K562 (cell line): ENCODE data around the gene EFHD2. TPM values are rescaled to one million over a fixed set of nuclear protein-coding genes. Genes with fewer than 3 reads are reported as not detected.
A peak's percentile ranks its signal among the peaks of the same experiment; 100 is the strongest.

ENCODE experiments used
- BHLHE40 ChIP-seq: IDR thresholded peaks from 2 replicates; pipeline ENCODE4 v1.6.1; 2011; ENCODE audit warnings: low read length, improper control_type of control experiment
- GTF2A2 ChIP-seq: IDR thresholded peaks from 2 replicates; pipeline ENCODE4 v1.6.1; 2016; ENCODE audit warnings: mild to moderate bottlenecking, missing genetic modification characterization, missing compliant biosample characterization
- KLF6 ChIP-seq: fragments of 250-450 bp; sonication (Bioruptor Pico); IDR thresholded peaks from 2 replicates; pipeline ENCODE4 v1.4.0; 2020; ENCODE audit warnings: mild to moderate bottlenecking, moderate library complexity, borderline replicate concordance
- LCOR ChIP-seq: sonication (generic); formaldehyde crosslinking; IDR thresholded peaks from 2 replicates; pipeline ENCODE4 v1.8.0; 2022; ENCODE audit warnings: mild to moderate bottlenecking, missing genetic modification reagents
- PRDM10 ChIP-seq: fragments of 450-650 bp; IDR thresholded peaks from 2 replicates; pipeline ENCODE4 v1.6.1; 2018; ENCODE audit not compliant: partially characterized antibody
- PRMT5 ChIP-seq: sonication (generic); formaldehyde crosslinking; IDR thresholded peaks from 2 replicates; pipeline ENCODE4 v1.5.0; 2020; ENCODE audit warnings: missing genetic modification reagents
- PYGO2 ChIP-seq: fragments of 450-650 bp; IDR thresholded peaks from 2 replicates; pipeline ENCODE4 v1.6.1; 2016; ENCODE audit warnings: mild to moderate bottlenecking, missing genetic modification characterization, moderate library complexity, missing compliant biosample characterization
- RBM22 ChIP-seq: fragments of 200-400 bp; formaldehyde crosslinking; IDR thresholded peaks from 2 replicates; pipeline ENCODE4 v1.6.1; 2018; ENCODE audit warnings: low read length, low read depth; ENCODE audit not compliant: poor library complexity, severe bottlenecking
- ZBTB1 ChIP-seq: sonication (generic); formaldehyde crosslinking; IDR thresholded peaks from 2 replicates; pipeline ENCODE4 v1.8.1; 2023; ENCODE audit warnings: missing genetic modification reagents, low read depth, mild to moderate bottlenecking, borderline replicate concordance
- ZFP36 ChIP-seq: fragments of 150-350 bp; IDR thresholded peaks from 2 replicates; pipeline ENCODE4 v1.6.1; 2018; ENCODE audit warnings: low read length, low read depth; ENCODE audit not compliant: partially characterized antibody
- ZNF589 ChIP-seq: fragments of 200-800 bp; sonication (Bioruptor generic); IDR thresholded peaks from 2 replicates; pipeline ENCODE4 v1.6.1; 2016; ENCODE audit warnings: low read depth, missing genetic modification characterization, missing compliant biosample characterization
- polyA plus RNA-seq, 8 experiments: library from polyadenylated mRNA; depleted of rRNA in 4 of 8; stranded (reverse) in 5 of 8; unstranded in 3 of 8; fragments of >200 nt; fragmentation: Nextera tagmentation in 2 of 8; fragmentation: Illumina TruSeq in 1 of 8; extraction: Ambion mirVana in 2 of 8; extraction: Trizol in 1 of 8; gene quantifications; 2 replicates each; pipeline versions ENCODE4 v1.2.1 to v1.2.3, GENCODE V29; 2011 to 2014; ENCODE audit warnings: inconsistent platforms in 1 of 8, missing spikeins in 1 of 8
- total RNA-seq, 7 experiments: library from RNA; depleted of rRNA in 6 of 7; stranded (reverse); fragments of >200 nt in 6 of 7; fragmentation: Illumina TruSeq in 2 of 7; extraction: Trizol in 2 of 7; gene quantifications; 2 replicates each; pipeline versions ENCODE4 v1.2.1 to v1.2.3, GENCODE V29; 2011 to 2021; ENCODE audit warnings: low replicate concordance in 1 of 7
- TF ChIP-seq, protein P1 (sequence below), 2 experiments: fragments of 450-650 bp in 1 of 2; sonication (generic) in 1 of 2; formaldehyde crosslinking; conservative IDR thresholded peaks; 2 replicates each; pipeline versions ENCODE4 v1.4.0 to v1.8.1; 2020 to 2022; ENCODE audit warnings: mild to moderate bottlenecking in 1 of 2, missing genetic modification reagents in 1 of 2

EFHD2 gene
- total and polyA plus RNA-seq, 9 of the 15 experiments (the other 6 are each of a cell fraction or from before 2014, with no cell fraction given) = 1.7 to 73.5 (median 25.2) TPM

GRCh38 chr1:15426492-15427279 lies 17.0 kb downstream of the EFHD2 start (continued):
- TF ChIP-seq PRDM10 (no peak), LCOR (CRISPR knock-in tag) (no peak), ZFP36 (no peak), GTF2A2 (no peak), BHLHE40 (peak; percentile 34; the same call in 1 of the 2 replicates), ZBTB1 (CRISPR knock-in tag) (no peak), PYGO2 (tag) (no peak), ZNF589 (CRISPR knock-in tag) (no peak), RBM22 (peak; percentile 31), KLF6 (CRISPR knock-in tag) (no peak), PRMT5 (CRISPR knock-in tag) (no peak)
- TF ChIP-seq, protein P1, sequence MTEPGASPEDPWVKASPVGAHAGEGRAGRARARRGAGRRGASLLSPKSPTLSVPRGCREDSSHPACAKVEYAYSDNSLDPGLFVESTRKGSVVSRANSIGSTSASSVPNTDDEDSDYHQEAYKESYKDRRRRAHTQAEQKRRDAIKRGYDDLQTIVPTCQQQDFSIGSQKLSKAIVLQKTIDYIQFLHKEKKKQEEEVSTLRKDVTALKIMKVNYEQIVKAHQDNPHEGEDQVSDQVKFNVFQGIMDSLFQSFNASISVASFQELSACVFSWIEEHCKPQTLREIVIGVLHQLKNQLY (CRISPR knock-in tag; conservative IDR thresholded peaks at IDR 0.05) = no peak
